ENCODE measurements around the gene MBNL3.

Gene MBNL3

GRCh38 chrX:132488819-132489577, at the start of gene MBNL3:
MBNL3 (minus strand) TSS chrX:132489038; CDS start chrX:132439611, 49,427 bp downstream.
- DNase-seq (ENCODE audit: low read depth in 2 of 2), result peak; percentile 36 to 42

GRCh38 chrX:132533409-132533808, 44.6 kb upstream of the MBNL3 start:
- DNase-seq (ENCODE audit: low read depth in 2 of 2), result no peak

DNA sequence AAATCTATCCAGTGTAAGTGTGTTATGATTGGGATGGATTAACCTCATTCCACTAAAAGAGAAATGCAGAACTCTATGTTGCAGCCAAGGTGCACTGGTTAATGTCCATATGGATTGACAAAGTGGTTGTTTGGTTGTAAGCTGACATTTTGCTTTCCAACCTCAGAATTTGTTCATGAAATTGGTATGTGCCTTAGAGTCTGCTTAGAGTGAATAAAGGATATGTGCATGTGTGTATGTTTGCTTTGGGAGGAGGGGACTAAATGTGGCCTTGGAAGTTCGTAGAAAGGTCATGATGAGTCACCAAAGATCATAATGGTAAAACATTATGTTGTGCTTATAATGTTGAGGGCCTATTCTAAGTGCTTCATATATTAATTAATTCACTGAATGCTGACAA, 44.1 kb upstream of the MBNL3 start:
- no peak for DNase-seq (ENCODE audit: low read depth in 2 of 2)

- no peak for DNase-seq (ENCODE audit: low read depth in 2 of 2)
Observed at GRCh38 chrX:132532097-132532496, 43.3 kb upstream of the MBNL3 start.

GRCh38 chrX:132520792-132521191, 32.0 kb upstream of the MBNL3 start:
- DNase-seq (ENCODE audit: low read depth in 2 of 2), result no peak

- DNase-seq (ENCODE audit: low read depth in 2 of 2), result no peak
Observed at GRCh38 chrX:132520213-132520612, 31.4 kb upstream of the MBNL3 start.

DNA sequence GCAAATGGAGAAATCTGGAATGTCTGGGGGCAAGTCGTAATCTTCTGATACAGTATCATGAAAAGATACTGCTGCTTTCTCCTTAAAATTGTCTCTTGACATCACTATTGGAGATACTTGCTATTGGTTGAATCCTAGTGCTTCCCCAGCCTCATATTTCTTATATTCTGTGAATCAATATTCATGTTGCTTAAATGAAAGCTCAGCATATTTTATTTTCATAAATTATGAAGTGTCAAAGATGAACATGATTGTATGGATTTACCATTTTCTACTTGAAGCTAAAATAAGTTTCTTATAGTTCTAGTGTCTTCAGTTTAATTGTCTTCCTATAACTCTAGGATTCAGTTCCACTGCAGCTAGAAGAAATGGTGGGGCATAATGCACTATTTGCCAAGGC, 29.6 kb upstream of the MBNL3 start:
- DNase-seq (ENCODE audit: low read depth in 2 of 2), result no peak

GRCh38 chrX:132508834-132509233, 20.0 kb upstream of the MBNL3 start:
- DNase-seq (ENCODE audit: low read depth in 2 of 2), result no peak

DNA sequence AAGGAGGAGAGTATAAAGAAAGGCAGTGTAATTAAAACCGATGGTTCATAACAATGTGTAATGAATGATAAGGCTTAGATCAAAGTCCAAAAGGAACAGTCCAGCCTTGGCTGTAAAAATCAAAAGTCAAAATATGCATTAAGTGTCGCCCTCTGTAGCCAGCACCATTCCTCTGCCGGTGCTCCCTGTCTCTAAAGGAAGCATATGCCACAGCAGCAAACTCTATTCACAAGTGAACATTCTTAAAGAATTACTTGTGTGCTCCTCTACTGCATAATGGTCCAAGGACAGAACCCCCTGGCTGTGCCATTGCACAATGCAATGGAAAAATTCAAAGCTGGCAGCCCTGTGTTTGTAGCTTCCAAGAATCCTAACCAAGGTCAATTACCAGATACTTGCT, 16.3 kb upstream of the MBNL3 start:
- no peak for DNase-seq (ENCODE audit: low read depth in 2 of 2)

- no peak for DNase-seq (ENCODE audit: low read depth in 2 of 2)
Observed at GRCh38 chrX:132504417-132504816, 15.6 kb upstream of the MBNL3 start.

DNA sequence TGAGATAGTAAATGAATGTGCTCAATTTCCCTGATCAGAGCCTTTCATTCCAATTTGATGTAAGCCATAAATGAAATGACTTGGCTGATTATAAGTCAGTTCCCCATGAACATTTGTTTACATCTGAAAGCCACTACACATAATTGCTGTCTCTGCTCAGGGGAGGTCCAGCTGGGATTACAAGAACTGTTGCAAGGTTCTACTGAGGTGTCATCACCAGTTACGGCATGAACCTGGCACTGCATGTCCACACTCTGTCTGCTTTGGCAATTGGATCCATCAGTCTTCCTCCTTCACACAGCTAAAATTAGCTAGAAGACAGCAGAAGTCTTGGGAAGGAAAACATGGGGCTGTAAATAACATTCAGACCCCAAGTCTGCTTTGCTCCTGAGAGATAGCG, 12.8 kb upstream of the MBNL3 start:
- DNase-seq (ENCODE audit: low read depth in 2 of 2), result no peak

DNA sequence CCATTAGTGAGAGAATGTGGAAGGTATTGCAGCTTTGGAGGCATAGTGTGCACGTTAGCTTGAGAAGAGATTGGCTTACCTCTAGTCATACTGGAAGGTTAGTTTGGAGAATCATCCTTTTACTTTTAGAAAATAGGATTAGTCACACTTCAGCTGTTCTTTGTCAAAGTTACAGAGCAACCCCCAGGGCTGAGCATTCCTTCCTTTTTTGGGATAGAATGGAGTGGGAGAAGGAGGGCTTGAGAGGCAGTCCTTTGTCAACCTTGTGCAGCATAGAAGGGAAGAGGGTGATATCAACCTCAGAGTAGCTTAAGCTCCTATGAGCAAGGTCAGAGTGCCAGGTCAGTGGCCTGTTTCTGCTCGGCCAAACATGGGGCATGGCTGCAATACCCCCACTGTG, 8.6 kb upstream of the MBNL3 start:
- no peak for DNase-seq (ENCODE audit: low read depth in 2 of 2)

GRCh38 chrX:132493095-132493494, 4.3 kb upstream of the MBNL3 start:
- no peak for DNase-seq (ENCODE audit: low read depth in 2 of 2)

- DNase-seq (ENCODE audit: low read depth in 2 of 2), result no peak
Observed at GRCh38 chrX:132491191-132491590, 2.4 kb upstream of the MBNL3 start.

- DNase-seq (ENCODE audit: low read depth in 2 of 2), result no peak
Observed at GRCh38 chrX:132489578-132490419, 961 bp upstream of the MBNL3 start.

GRCh38 chrX:132488180-132488705, 595 bp downstream of the MBNL3 start:
- DNase-seq (ENCODE audit: low read depth in 2 of 2), result no peak

GRCh38 chrX:132486599-132487178, 2.1 kb downstream of the MBNL3 start:
- no peak for DNase-seq (ENCODE audit: low read depth in 2 of 2)

- no peak for DNase-seq (ENCODE audit: low read depth in 2 of 2)
Observed at GRCh38 chrX:132483951-132484350, 4.9 kb downstream of the MBNL3 start.

- DNase-seq (ENCODE audit: low read depth in 2 of 2), result no peak
Observed at GRCh38 chrX:132483488-132483887, 5.3 kb downstream of the MBNL3 start.

GRCh38 chrX:132482632-132483031, 6.2 kb downstream of the MBNL3 start:
- no peak for DNase-seq (ENCODE audit: low read depth in 2 of 2)

DNA sequence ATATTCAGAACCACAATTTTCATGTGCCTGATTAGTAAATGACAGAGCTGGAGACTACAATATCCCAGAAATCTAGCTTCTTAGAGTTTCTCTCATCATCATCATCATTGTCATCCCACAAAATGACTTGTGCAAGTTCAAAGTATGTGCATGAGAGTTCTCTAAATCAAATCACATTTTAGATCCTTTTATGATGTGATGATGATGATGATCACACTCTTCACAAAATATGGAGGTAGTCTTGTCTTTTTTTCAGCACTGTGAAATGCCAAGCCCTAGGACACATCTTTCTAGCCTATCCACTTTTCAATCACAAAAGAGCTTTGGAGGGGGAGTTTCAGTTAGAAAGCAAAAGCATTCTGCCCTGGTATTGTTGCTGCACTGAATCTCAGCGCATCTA, 7.4 kb downstream of the MBNL3 start:
- no peak for DNase-seq (ENCODE audit: low read depth in 2 of 2)

DNA sequence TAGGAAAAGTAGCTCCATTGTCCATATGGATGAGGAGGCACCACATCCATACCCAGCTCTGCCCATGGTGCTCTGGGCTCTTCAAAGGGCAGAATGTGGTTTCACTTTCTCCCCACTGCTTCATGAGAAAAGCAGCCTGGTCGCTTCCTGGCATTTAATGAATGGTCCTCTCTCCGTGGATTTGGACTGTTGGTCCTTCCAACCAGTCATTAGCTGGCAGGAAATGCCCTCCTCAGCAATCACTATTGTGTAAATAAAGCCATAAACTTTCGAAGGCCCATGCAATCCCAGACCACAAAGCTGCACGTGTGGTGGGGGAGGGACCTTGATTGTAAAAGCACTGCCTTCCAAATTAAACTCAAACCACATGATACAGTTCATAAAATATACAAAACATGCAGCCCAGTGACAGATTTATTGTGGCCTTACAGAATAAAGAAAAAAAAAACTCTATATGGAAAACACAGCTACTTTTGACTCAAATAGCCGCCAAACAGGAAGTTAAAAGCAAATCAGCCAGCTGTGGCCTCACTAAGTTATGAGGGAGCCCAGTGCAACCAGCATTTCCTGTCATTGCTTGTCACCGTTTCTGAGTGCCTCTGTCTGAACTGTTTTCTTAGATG, 8.1 kb downstream of the MBNL3 start:
- DNase-seq (ENCODE audit: low read depth in 2 of 2), result no peak

Data from stimulated activated CD8-positive, alpha-beta memory T cell treated with anti-CD3 and anti-CD28 coated beads, Interleukin-15, amount 100 ng/mL, for 4 hours (primary cell).